Activated CD4-positive, alpha-beta memory T cell treated with anti-CD3 and anti-CD28 coated beads for 36 hours (primary cell): ENCODE measurements around the gene RBM4. TPM values are rescaled to one million over a fixed set of nuclear protein-coding genes. Genes with fewer than 3 reads are reported as not detected.
"Not testable (repeated sequence)": the region's sequence is repeated elsewhere in the genome, so short reads cannot be mapped to it uniquely, and the experiment has no call there.

Experiments
- CTCF ChIA-PET: fragments of 350-600 bp; sonication (Branson Sonifier 250); formaldehyde crosslinking; loops from one replicate; lab custom pipeline; 2021; ENCODE audit warnings: antibody characterized with exemption, inconsistent platforms; lab: Charles Lee
- POLR2A ChIA-PET: fragments of 350-600 bp; sonication (Branson Sonifier 250); formaldehyde crosslinking; loops from one replicate; lab custom pipeline; 2021; ENCODE audit warnings: antibody characterized with exemption; lab: Charles Lee
- DNase-seq: peaks from one replicate; pipeline ENCODE4 v3.0.0-alpha.2; 2020
- H3K27ac Mint-ChIP-seq: one replicate; pipeline ENCODE4 v1.8.0; 2021; ENCODE audit warnings: mixed read lengths
- H3K27me3 Mint-ChIP-seq: one replicate; pipeline ENCODE4 v1.8.0; 2021; ENCODE audit warnings: mixed read lengths
- H3K36me3 Mint-ChIP-seq: one replicate; pipeline ENCODE4 v1.8.0; 2021; ENCODE audit warnings: mixed read lengths
- H3K4me1 Mint-ChIP-seq: one replicate; pipeline ENCODE4 v1.8.0; 2021; ENCODE audit warnings: low read depth, mixed read lengths
- H3K4me3 Mint-ChIP-seq: one replicate; pipeline ENCODE4 v1.8.0; 2021; ENCODE audit warnings: mild to moderate bottlenecking, mixed read lengths
- H3K9me3 Mint-ChIP-seq: one replicate; pipeline ENCODE4 v1.8.0; 2021; ENCODE audit warnings: mixed read lengths
- intact Hi-C: fragments of 100-400 bp; cut with micrococcal nuclease; formaldehyde crosslinking; loops from one replicate; pipeline ENCODE4 v1.15.1; 2023
- total RNA-seq, 2 experiments: library from RNA; stranded (reverse); gene quantifications; one replicate each; pipeline ENCODE4 v1.2.3, GENCODE V29; 2021

RBM4 gene, protein sequence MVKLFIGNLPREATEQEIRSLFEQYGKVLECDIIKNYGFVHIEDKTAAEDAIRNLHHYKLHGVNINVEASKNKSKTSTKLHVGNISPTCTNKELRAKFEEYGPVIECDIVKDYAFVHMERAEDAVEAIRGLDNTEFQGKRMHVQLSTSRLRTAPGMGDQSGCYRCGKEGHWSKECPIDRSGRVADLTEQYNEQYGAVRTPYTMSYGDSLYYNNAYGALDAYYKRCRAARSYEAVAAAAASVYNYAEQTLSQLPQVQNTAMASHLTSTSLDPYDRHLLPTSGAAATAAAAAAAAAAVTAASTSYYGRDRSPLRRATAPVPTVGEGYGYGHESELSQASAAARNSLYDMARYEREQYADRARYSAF
- 10 to 100 TPM; 87.0 to 94.0 TPM for total RNA-seq

DNA sequence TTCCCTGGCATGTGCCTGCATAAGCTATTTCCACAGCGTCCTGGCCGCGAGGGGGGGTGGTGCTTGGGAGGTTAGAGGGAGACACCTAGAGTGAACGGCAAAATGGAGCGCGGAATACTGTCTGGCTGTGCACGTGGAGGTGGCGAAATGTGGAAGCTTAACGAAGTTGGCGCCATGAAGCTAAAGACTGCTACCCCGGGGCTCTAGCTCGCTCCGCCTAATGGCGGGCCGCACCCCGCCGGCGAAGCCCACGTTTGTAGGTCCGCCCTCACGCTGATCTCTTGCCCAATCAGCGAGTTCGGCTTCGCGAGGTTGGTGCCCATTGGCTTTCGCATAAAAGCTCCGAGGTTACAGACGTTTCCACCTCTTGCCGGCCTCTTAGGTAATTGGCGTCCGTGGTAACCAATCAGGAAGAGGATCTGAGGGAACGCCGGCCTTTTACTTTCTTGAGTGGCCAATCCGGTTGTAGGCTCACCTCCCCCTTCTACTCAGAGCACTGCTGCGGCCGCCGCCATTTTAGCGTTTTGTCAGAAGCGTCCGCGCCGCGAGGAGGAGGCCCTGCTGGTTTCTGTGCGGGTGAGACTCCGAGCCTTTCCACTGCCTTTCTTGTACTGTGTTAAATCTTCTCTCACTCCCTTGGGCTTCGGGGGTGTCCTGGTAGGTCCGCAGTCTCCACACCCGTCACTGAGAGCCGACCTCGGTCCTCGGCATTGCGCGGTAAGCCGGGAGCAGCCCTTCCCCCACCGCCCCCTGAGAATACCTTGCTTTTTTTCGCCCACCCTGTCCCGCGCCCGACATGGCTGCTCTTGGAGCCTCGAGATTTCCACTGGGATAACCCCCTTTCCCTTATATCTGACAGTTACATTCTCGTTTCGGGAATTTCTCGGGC is at the start of gene RBM4:
Gene RBM4, plus strand, starts transcription at position 527 of the 889 bp plus-strand sequence. CDS start 1,009 bp downstream, outside the sequence.
- no peaks in the 10 kb centered on the region for H3K27me3 Mint-ChIP-seq
- CTCF ChIA-PET: interaction anchor here (0.6 to 3.8 kb wide), 16 partner anchors 9 to 529 kb away, joined by 3 to 33 read pairs (median 5); partner anchors contain the start of genes CCDC87, CCS, MRPL11 and RBM14
- intact Hi-C loops: loop anchor here (1.0 to 2.0 kb wide), 3 partner anchors 21 to 92 kb away; partner anchors contain the start of genes ACTN3, RBM4B and ZDHHC24

DNA sequence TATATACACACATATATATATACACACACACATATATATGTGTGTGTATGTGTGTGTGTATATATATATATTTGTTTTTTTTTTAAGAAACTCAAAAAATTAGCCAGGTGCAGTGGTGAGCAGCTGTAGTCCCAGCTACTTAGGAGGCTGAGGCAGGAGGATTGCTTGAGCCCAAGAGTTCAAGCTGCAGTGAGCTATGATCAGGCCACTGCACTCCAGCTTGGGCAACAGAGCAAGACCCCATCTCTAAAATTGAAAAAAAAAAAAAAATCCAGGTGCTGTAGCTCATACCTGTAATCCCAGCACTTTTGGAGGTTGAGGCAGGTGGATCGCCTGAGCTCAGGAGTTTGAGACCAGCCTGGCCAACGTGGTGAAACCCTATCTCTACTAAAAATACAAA is 49.2 kb upstream of the RBM4 start:
- DNase-seq, H3K4me3 Mint-ChIP-seq, H3K27ac Mint-ChIP-seq, H3K9me3 Mint-ChIP-seq, H3K27me3 Mint-ChIP-seq, intact Hi-C loops, H3K36me3 Mint-ChIP-seq: not testable (repeated sequence)
- POLR2A ChIA-PET: interaction anchor here (1.4 kb wide), 1 partner anchor 43 kb away, joined by 4 read pairs; the partner anchor contains the start of gene ZDHHC24
- CTCF ChIA-PET: interaction anchor here (0.6 to 2.5 kb wide), 3 partner anchors 10 to 89 kb away, joined by 3 to 10 read pairs (median 8); no protein-coding TSS in a partner anchor
- H3K4me1 Mint-ChIP-seq: peaks cover 15% of the 10 kb centered on the region

More for the DNA sequence above, at the start of gene RBM4:
- Mint-ChIP-seq H3K9me3 (no peaks in the 10 kb centered on the region), H3K4me3 (peak within 1 kb of the TSS; percentile 99), H3K4me1 (peaks cover 63% of the 10 kb centered on the region), H3K27ac (peak within 1 kb of the TSS; percentile 98), H3K36me3 (peaks cover 56% of the 10 kb centered on the region)
- DNase-seq: peak; percentile 98
- POLR2A ChIA-PET: interaction anchor here (0.5 to 6.6 kb wide), 19 partner anchors 8 to 349 kb away, joined by 3 to 140 read pairs (median 4); partner anchors contain the start of genes ACTN3, CCDC87, CCS and CTSF

DNA sequence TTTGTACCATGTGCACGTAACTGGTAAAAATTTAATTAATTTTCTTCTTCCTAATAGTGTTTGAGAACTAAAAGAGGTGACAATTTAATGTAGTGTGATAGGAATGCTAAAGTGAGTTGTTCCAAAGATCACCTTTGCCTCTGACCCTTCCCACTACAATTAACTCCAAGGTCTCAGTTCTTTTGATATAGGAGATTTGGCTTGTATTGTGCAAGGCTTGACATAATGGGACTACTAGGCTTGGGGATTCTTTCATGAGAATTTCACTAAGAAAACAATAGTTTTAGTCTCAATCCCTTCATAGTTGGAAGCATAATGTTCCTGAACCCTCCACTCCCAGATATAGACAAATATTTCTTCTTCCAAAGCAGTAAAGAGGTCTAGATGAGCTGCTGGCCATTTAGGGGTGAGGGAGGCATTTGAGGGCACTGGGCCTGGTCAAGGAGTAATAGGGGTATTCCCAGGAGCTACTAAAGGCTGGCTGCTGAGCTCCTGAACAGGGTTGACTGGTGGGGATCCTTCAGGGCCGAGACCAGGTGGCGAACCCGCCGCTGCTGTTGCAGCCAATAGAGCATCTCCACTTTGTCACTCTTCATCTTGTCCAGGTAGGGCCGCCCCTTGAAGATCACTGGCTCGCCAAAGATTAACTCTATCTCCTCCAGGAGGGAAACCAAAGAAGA is 48.4 kb upstream of the RBM4 start:
- Mint-ChIP-seq H3K9me3 (no peaks in the 10 kb centered on the region), H3K27me3 (no peaks in the 10 kb centered on the region), H3K4me1 (peaks cover 22% of the 10 kb centered on the region), H3K4me3 (no peak overlapping the region), H3K36me3 (peaks cover 3% of the 10 kb centered on the region), H3K27ac (no peak overlapping the region)
- DNase-seq: no peak
- CTCF ChIA-PET: interaction anchor here (0.6 to 4.9 kb wide), 6 partner anchors 10 to 204 kb away, joined by 3 to 46 read pairs (median 6); no protein-coding TSS in a partner anchor
- POLR2A ChIA-PET: interaction anchor here (1.4 kb wide), 1 partner anchor 44 kb away, joined by 4 read pairs; the partner anchor contains the start of gene ZDHHC24
- intact Hi-C loops: no loop called here

DNA sequence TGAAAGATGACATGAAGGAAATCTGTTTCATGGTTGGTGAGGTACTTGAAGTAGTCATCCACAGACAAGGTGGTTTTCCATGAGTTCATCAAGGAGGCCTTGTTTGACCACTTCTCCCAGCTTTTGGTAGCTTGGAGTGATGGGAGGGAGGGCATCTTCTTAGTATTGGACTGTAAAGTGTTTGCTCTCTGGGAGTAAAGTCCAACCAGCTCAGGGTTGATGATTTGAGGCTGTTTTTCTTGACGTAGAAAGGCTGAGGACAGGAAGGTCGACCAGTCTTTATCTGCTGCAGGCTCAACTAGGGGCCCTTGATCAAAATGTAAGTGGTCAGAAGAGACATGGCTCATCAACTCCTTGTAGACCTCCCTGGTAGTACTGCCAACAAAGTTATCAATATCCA is 47.3 kb upstream of the RBM4 start:
- H3K36me3 Mint-ChIP-seq: peaks cover 3% of the 10 kb centered on the region
- H3K27ac Mint-ChIP-seq: no peak overlapping the region
- CTCF ChIA-PET: interaction anchor here (0.6 to 4.9 kb wide), 5 partner anchors 11 to 103 kb away, joined by 3 to 46 read pairs (median 11); partner anchors contain the start of genes RBM4 and RBM4B
- DNase-seq: no peak
- no peaks in the 10 kb centered on the region for H3K27me3 Mint-ChIP-seq
- H3K4me3 Mint-ChIP-seq: no peak overlapping the region
- peaks cover 30% of the 10 kb centered on the region for H3K4me1 Mint-ChIP-seq
- intact Hi-C loops: no loop called here
- POLR2A ChIA-PET: interaction anchor here (1.8 kb wide), 1 partner anchor 45 kb away, joined by 5 read pairs; the partner anchor contains the start of genes ACTN3 and ZDHHC24
- H3K9me3 Mint-ChIP-seq: no peaks in the 10 kb centered on the region

DNA sequence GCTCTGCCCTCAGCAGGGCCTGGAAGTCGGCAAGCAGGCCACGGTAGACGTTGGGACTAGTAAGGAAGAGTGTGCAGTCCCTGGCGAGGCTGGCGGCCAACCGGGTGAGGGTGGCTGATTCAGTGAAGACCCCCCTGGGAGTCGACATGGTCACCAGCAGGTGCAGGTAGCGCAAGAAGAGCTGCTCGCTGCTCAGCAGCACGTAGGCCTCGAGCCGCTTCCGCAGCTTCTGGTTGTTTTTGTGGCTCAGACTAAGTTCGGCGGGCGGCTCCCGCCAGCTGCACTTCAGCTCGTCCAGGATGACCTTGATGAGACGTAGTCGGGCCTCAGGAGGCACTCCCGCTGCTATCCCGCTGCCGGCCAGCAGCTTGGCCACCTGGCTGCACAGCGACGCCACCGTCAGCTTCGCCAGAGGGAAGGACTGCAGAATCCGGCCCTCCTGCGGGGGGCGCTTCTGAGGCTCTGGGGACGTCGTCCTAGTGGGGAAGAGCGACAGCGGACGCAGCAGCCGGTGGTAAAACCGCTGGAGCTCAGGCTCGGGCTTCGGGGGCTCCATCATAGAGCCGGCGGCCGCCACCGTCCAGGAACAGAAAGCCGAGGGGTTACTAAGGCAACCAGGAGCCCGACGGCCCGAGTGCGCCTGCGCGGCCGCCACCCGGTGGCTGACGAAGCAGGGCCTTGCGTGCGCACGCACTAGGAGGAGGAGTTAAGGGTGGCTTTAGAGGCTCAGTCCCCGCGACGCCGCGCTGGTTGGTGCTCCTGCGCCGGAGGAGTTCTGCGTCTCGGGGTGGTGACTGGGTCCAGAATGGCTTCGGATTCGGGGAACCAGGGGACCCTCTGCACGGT is 45.8 kb upstream of the RBM4 start, which contains the start of the genes CCDC87 and CCS:
Gene CCDC87, minus strand, starts transcription at position 607 of the 846 bp plus-strand sequence. Its CDS starts 48 bp downstream, at position 559.
Gene CCS, plus strand, starts transcription at position 729 of the 846 bp plus-strand sequence. Its CDS starts 77 bp downstream, at position 806.
- Mint-ChIP-seq H3K27me3 (no peaks in the 10 kb centered on the region), H3K36me3 (peaks cover 3% of the 10 kb centered on the region), H3K27ac (peak within 1 kb of the TSS; percentile 90), H3K4me1 (peaks cover 30% of the 10 kb centered on the region), H3K9me3 (no peaks in the 10 kb centered on the region), H3K4me3 (peak within 1 kb of the TSS; percentile 100)
- DNase-seq: peak; percentile 99
- ChIA-PET CTCF (interaction anchor here (0.7 to 4.9 kb wide), 17 partner anchors 11 to 206 kb away, joined by 3 to 46 read pairs (median 4); partner anchors contain the start of genes ACTN3, CTSF, MRPL11 and RBM14), POLR2A (interaction anchor here (1.1 to 2.5 kb wide), 4 partner anchors 24 to 86 kb away, joined by 3 to 18 read pairs (median 6); partner anchors contain the start of genes ACTN3, RBM14, RBM4B and ZDHHC24)
- intact Hi-C loops: loop anchor here (1.0 to 2.0 kb wide), 4 partner anchors 24 to 152 kb away; partner anchors contain the start of genes ACTN3, RBM14, RBM4B and ZDHHC24

DNA sequence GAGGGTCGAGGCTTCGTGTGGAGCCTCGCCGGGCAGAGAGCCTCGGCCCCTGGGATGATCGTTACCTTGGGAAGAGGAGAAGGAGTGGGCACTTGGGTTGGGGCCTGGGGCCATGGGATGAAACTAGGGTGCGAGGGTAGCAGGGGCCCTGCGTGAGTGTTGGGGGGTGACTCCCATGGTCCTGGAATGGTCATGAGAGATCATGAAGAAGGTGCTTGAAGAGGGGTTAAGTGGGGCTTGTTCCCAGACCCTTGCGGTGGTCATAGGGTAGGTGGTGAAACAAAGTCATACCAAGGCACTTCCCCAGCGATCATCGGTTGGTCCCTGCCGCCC is 45.2 kb upstream of the RBM4 start:
- peak overlapping the region; percentile 100 for H3K4me3 Mint-ChIP-seq
- peaks cover 30% of the 10 kb centered on the region for H3K4me1 Mint-ChIP-seq
- no peaks in the 10 kb centered on the region for H3K27me3 Mint-ChIP-seq
- no peak for DNase-seq
- no peaks in the 10 kb centered on the region for H3K9me3 Mint-ChIP-seq
- H3K36me3 Mint-ChIP-seq: peaks cover 3% of the 10 kb centered on the region
- peak overlapping the region; percentile 90 for H3K27ac Mint-ChIP-seq
- POLR2A ChIA-PET: interaction anchor here (1.0 to 2.5 kb wide), 3 partner anchors 23 to 85 kb away, joined by 3 to 18 read pairs (median 3); partner anchors contain the start of genes RBM14 and RBM4B
- CTCF ChIA-PET: interaction anchor here (1.0 to 4.9 kb wide), 13 partner anchors 14 to 155 kb away, joined by 3 to 46 read pairs (median 8); partner anchors contain the start of genes ACTN3, CTSF, MRPL11 and RBM14
- intact Hi-C loops: loop anchor here (1.0 to 2.0 kb wide), 4 partner anchors 23 to 151 kb away; partner anchors contain the start of genes ACTN3, RBM14, RBM4B and ZDHHC24

DNA sequence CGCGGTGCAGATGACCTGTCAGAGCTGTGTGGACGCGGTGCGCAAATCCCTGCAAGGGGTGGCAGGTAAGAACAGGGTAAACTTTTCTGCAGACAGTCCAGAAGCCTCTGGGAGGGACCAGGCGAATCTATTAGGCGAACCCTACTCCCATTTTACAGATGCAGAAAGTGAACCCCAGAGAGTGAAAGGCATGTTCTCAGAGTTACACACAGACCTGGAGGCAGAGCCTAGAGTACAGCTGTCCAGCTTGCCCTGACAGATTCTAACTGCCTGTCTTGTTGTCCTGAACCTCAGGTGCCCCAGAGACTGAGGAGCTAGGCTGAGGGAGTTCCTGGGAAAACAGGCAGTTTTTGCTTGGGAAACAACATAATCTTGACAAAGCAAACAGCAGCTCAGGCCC is 44.9 kb upstream of the RBM4 start:
- Mint-ChIP-seq H3K27ac (peak overlapping the region; percentile 90), H3K4me3 (peak overlapping the region; percentile 100), H3K9me3 (no peaks in the 10 kb centered on the region), H3K36me3 (peaks cover 3% of the 10 kb centered on the region), H3K4me1 (peaks cover 30% of the 10 kb centered on the region), H3K27me3 (no peaks in the 10 kb centered on the region)
- ChIA-PET POLR2A (interaction anchor here (1.0 to 2.5 kb wide), 3 partner anchors 23 to 84 kb away, joined by 3 to 18 read pairs (median 3); partner anchors contain the start of genes RBM14 and RBM4B), CTCF (interaction anchor here (1.5 to 4.9 kb wide), 4 partner anchors 14 to 84 kb away, joined by 8 to 46 read pairs (median 12); partner anchors contain the start of genes RBM14 and RBM4B)
- DNase-seq: no peak
- intact Hi-C loops: loop anchor here (1.0 to 2.0 kb wide), 4 partner anchors 23 to 151 kb away; partner anchors contain the start of genes ACTN3, RBM14, RBM4B and ZDHHC24

DNA sequence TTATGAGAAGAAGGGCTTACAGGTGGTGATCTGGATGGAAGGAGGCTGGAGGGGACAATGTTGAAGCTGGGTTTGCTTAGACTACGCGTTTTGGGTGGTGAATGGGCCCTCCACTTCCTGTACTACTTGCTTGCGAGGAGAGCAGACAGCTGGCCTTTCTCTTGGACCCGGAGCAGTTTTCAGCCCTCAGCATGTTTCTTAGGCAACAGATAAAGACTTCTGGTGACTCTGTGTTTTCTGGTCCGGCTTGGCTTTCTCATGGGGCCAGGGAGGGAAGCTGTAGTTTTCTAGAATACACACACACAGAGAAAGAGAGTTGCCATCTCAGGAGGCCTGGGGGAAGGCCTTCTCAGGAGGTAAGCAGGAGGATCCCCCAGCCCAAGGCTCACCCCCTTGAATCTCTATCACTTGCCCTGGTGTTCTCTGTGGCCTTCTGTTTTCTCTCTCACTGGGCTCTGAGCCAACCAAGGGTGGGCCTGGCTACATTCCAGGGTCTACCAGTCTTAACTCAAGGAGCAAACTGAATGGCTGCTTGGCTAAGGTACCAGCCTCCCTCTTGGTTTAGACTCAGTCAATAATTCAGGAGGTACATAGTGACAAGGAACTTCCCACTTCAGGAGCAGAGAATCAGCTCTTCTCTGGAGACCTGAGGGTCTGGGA is 43.1 kb upstream of the RBM4 start:
- Mint-ChIP-seq H3K4me3 (peak overlapping the region; percentile 2), H3K27me3 (no peaks in the 10 kb centered on the region), H3K27ac (peak overlapping the region; percentile 39), H3K9me3 (no peaks in the 10 kb centered on the region), H3K36me3 (peaks cover 4% of the 10 kb centered on the region), H3K4me1 (peaks cover 30% of the 10 kb centered on the region)
- intact Hi-C loops: no loop called here
- POLR2A ChIA-PET: interaction anchor here (1.2 to 1.5 kb wide), 3 partner anchors 10 to 246 kb away, joined by 3 to 4 read pairs (median 3); partner anchors contain the start of gene RBM4B
- peak; percentile 32 for DNase-seq
- CTCF ChIA-PET: interaction anchor here (1.4 to 2.6 kb wide), 3 partner anchors 18 to 206 kb away, joined by 3 to 14 read pairs (median 6); partner anchors contain the start of gene RBM4B

DNA sequence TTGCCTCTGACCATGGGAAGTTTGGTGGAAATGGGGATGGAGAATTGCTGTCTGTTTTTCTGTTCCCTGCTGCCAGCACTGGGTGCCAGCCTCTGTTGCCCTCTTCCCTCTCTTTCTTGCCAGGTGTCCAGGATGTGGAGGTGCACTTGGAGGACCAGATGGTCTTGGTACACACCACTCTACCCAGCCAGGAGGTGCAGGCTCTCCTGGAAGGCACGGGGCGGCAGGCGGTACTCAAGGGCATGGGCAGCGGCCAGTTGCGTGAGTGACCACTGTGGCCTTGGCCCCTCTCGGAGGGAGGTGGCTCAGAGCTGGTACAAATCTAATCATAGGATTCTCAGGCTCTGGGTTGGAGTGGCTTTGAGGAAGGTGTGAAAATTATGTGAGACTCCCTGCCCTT is 39.5 kb upstream of the RBM4 start:
- intact Hi-C loops: no loop called here
- H3K36me3 Mint-ChIP-seq: peaks cover 7% of the 10 kb centered on the region
- H3K27me3 Mint-ChIP-seq: no peaks in the 10 kb centered on the region
- H3K27ac Mint-ChIP-seq: no peak overlapping the region
- POLR2A ChIA-PET: no interaction called here
- DNase-seq: no peak
- H3K4me3 Mint-ChIP-seq: no peak overlapping the region
- no peaks in the 10 kb centered on the region for H3K9me3 Mint-ChIP-seq
- CTCF ChIA-PET: no interaction called here
- peaks cover 15% of the 10 kb centered on the region for H3K4me1 Mint-ChIP-seq
